ENCODE measurements around the gene ASH1L. TPM values are rescaled to one million over a fixed set of nuclear protein-coding genes. Genes with fewer than 3 reads are reported as not detected.
"Not testable (repeated sequence)": the region's sequence is repeated elsewhere in the genome, so short reads cannot be mapped to it uniquely, and the experiment has no call there.

The ASH1L gene
- total and polyA plus RNA-seq, 8 donors = 42.3 to 55.4 (median 49.9) TPM

DNA sequence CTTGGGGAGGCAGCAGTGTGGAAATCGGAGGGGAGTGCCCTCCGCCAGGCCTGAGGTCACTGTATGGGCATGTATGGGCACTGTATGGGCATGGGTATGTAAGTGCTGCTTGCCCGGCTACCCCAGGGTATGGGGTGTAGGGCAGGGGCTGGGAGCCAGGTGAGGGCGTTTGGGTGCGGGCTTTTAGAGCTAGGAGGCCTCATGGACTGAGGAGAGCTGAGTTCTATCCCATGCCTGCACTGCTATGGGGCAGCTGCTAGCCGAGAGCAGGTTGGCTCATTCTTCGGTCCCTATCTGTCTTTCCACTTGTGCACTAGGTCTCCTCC, 266.7 kb downstream of the ASH1L start:
- no peak overlapping the region for H3K4me3 ChIP-seq
- TF ChIP-seq, protein P1, sequence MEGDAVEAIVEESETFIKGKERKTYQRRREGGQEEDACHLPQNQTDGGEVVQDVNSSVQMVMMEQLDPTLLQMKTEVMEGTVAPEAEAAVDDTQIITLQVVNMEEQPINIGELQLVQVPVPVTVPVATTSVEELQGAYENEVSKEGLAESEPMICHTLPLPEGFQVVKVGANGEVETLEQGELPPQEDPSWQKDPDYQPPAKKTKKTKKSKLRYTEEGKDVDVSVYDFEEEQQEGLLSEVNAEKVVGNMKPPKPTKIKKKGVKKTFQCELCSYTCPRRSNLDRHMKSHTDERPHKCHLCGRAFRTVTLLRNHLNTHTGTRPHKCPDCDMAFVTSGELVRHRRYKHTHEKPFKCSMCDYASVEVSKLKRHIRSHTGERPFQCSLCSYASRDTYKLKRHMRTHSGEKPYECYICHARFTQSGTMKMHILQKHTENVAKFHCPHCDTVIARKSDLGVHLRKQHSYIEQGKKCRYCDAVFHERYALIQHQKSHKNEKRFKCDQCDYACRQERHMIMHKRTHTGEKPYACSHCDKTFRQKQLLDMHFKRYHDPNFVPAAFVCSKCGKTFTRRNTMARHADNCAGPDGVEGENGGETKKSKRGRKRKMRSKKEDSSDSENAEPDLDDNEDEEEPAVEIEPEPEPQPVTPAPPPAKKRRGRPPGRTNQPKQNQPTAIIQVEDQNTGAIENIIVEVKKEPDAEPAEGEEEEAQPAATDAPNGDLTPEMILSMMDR (IDR thresholded peaks at IDR 0.05) = no peak
- peaks cover 20 to 49% of the 10 kb centered on the region in 2 donors for H3K27me3 ChIP-seq
- no peaks in the 10 kb centered on the region for H3K36me3 ChIP-seq
- intact Hi-C loops (cut with DNase I) = no loop called here
- ATAC-seq = no peak
- no peak for DNase-seq
- H3K4me1 ChIP-seq = peaks cover 0 to 9% of the 10 kb centered on the region in 2 donors
- H3K9me3 ChIP-seq = no peaks in the 10 kb centered on the region
- no peak overlapping the region for H3K27ac ChIP-seq

DNA sequence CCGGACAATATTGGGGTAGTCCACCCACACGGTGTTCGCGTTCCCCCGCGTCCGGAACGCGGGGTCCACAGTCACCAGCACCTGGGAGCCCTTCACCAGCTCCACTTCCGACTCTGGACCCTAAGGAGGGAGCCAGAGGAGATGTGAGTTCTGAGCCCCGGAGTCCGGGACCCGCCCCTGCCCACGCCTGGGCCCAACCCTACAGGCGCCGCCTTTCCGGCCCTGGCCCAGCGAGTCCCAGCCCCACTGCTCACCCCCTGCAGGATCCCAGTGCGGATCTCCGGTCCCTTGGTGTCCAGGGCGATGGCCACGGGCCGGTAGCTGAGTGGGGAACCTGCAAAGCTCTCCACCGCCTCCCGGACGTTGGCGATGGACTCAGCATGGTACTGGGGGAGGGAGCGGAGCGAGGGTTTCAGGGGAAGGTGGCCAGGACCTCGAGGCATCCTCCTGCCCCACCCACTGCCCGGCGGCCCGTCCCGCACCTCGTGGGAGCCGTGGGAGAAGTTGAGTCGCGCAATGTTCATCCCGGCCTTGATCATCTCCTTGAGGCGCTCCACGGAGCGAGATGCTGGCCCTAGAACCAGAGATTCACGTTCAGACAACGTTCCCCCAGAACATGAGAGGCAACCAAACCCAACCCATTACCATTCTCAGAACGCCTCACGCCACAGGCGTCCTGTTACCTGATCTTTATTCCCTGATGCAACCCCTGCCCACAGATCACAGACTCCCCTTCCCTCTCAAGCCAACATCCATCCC, 267.2 kb downstream of the ASH1L start:
- intact Hi-C loops (cut with DNase I) = no loop called here
- ATAC-seq (no peak), DNase-seq (no peak)
- peaks cover 20 to 49% of the 10 kb centered on the region in 2 donors for H3K27me3 ChIP-seq
- H3K36me3 ChIP-seq = no peaks in the 10 kb centered on the region
- H3K4me1 ChIP-seq = peaks cover 0 to 9% of the 10 kb centered on the region in 2 donors
- H3K27ac ChIP-seq = no peak overlapping the region
- TF ChIP-seq, protein P1 (IDR thresholded peaks at IDR 0.05) = no peak
- no peaks in the 10 kb centered on the region for H3K9me3 ChIP-seq
- no peak overlapping the region for H3K4me3 ChIP-seq

DNA sequence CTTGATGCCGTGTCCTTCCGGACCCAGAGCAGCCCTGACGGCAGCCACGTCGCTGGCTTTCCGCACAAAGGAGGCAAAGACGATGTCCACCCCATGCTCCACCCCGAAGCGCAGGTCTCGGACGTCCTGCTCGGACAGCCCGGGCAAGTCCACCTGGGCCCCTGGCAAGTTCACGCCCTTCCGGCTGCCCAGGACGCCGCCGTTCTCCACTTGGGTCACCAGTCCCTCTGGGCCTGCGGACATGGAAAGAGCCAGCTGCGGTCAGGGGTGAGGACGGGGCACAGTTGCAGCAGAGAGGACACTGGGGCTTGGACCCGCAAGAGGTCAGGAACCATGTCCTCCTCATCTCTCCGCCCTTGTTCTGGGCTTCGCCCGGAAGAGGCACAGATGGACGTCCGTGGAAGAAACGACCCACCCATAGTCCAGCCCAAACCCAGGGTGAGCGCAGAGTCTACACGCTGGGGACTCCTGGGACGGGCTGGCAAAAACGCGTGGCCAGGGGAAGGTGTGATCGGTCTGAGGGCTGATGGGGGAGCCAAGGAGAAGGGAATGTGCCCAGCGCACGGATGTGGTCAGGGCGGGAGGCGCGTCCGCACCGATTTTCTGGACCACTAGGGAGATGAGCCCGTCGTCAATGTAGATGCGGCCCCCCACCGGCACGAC, 268.0 kb downstream of the ASH1L start:
- intact Hi-C loops (cut with DNase I) = no loop called here
- TF ChIP-seq, protein P1 (IDR thresholded peaks at IDR 0.05) = no peak
- H3K36me3 ChIP-seq = no peaks in the 10 kb centered on the region
- peaks cover 20 to 49% of the 10 kb centered on the region in 2 donors for H3K27me3 ChIP-seq
- ATAC-seq (no peak), DNase-seq (no peak)
- H3K9me3 ChIP-seq = no peaks in the 10 kb centered on the region
- peaks cover 0 to 9% of the 10 kb centered on the region in 2 donors for H3K4me1 ChIP-seq
- no peak overlapping the region for H3K4me3 ChIP-seq
- H3K27ac ChIP-seq = no peak overlapping the region

DNA sequence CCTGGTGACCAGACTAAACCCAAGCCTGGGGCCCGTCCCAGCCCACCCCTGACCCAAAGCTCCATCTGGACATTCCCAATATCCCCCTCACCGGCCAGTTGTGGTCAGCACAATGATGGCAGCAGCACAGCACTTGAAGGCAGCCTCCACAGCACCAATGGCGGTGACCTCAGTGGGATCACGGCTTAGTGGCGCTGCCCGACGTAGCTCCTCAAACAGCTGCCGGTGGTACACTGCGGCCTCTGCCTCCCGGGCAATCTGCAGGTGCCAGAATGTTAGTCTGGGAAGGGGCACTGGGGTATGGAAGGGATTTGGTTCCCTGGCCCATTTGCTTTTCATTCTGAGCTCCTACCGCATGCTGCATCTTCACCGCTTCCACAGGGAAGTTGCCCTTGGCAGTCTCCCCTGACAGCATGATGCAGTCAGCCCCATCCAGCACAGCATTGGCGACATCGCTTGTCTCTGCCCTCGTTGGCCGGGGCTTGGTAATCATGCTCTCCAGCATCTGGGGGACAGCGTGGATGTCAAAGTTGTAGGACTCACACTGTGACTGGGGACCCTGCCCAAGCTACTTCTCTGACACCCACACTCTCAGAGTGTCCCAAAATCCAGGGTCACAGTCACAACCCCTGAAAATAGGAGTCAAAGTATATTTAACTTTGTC, 269.4 kb downstream of the ASH1L start:
- H3K27ac ChIP-seq = no peak overlapping the region
- ATAC-seq = no peak
- no peak for DNase-seq
- H3K36me3 ChIP-seq = no peaks in the 10 kb centered on the region
- no peak overlapping the region for H3K4me3 ChIP-seq
- intact Hi-C loops (cut with DNase I) = no loop called here
- H3K27me3 ChIP-seq = peaks cover 20 to 49% of the 10 kb centered on the region in 2 donors
- H3K4me1 ChIP-seq = peaks cover 0 to 9% of the 10 kb centered on the region in 2 donors
- H3K9me3 ChIP-seq = no peaks in the 10 kb centered on the region
- TF ChIP-seq, protein P1 (IDR thresholded peaks at IDR 0.05) = no peak

DNA sequence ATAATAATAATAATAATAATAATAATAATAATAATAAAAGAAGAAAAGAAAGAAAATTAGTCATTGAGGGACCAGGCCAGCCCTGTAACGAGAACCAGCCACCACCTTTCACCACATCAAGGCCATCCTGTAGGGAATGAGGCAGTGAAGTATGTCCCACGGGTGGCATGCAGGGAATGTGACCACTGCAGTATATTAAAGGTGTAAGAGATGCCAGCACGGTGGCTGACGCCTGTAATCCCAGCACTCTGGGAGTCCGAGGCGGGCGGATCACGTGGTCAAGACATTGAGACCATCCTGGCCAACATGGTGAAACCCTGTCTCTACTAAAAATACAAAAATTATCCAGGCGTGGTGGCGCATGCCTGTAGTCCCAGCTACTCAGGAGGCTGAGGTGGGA, 271.6 kb downstream of the ASH1L start:
- H3K27me3 ChIP-seq = peaks cover 19 to 36% of the 10 kb centered on the region in 2 donors
- H3K9me3 ChIP-seq; H3K4me1 ChIP-seq; intact Hi-C loops (cut with DNase I); H3K36me3 ChIP-seq; DNase-seq; H3K4me3 ChIP-seq; H3K27ac ChIP-seq; ATAC-seq: not testable (repeated sequence)
